Psoas muscle (tissue), 8 donors: ENCODE measurements around the gene AGAP4. TPM values are rescaled to one million over a fixed set of nuclear protein-coding genes. Genes with fewer than 3 reads are reported as not detected.
"Not testable (repeated sequence)": the region's sequence is repeated elsewhere in the genome, so short reads cannot be mapped to it uniquely, and the experiment has no call there.

Experiments
- ATAC-seq, 4 donors: fragments of 200-7000 bp; cut with Tn5 transposase; one replicate each; pipeline ENCODE4 v1.9.1; 2020; ENCODE audit warnings: moderate library complexity in 3 of 4, mild to moderate bottlenecking in 2 of 4
- DNase-seq, 2 donors: peaks; one replicate each; pipeline ENCODE4 v3.0.0-alpha.2; 2020
- H3K27ac ChIP-seq: fragments of 200-600 bp; one replicate; pipeline ENCODE4 v1.8.0; 2022
- H3K27me3 ChIP-seq, 3 donors: fragments of 200-600 bp in 1 of 3; one replicate each; pipeline versions ENCODE4 v1.6.1 to v1.8.0; 2013 to 2022; ENCODE audit warnings: low read length in 2 of 3, mild to moderate bottlenecking in 2 of 3, moderate library complexity in 1 of 3; ENCODE audit not compliant: insufficient read depth in 3 of 3
- H3K36me3 ChIP-seq, 2 donors: fragments of 200-600 bp in 1 of 2; one replicate each; pipeline versions ENCODE4 v1.6.1 to v1.8.0; 2013 to 2022; ENCODE audit warnings: low read depth in 1 of 2, mild to moderate bottlenecking in 1 of 2, moderate library complexity in 1 of 2; ENCODE audit not compliant: insufficient read depth in 1 of 2
- H3K4me1 ChIP-seq: fragments of 200-600 bp; one replicate; pipeline ENCODE4 v1.8.0; 2022
- H3K4me3 ChIP-seq: fragments of 200-600 bp; one replicate; pipeline ENCODE4 v1.8.0; 2022; ENCODE audit warnings: mild to moderate bottlenecking
- H3K9me3 ChIP-seq: fragments of 200-600 bp; one replicate; pipeline ENCODE4 v1.8.0; 2022
- WGBS, 3 donors: extraction: QIAGEN DNeasy Blood & Tissue Kit; methylation state at CpG; one replicate each; pipeline versions ENCODE4 v1.1.6 to v1.1.7; 2013; 5-methylcytosine and 5-hydroxymethylcytosine counted together
- intact Hi-C, 2 donors: fragments of 100-400 bp; cut with DNase I; formaldehyde crosslinking; loops; one replicate each; pipeline versions ENCODE4 v1.11.0 to v1.14.2; 2022
- polyA plus RNA-seq, 3 donors: library from polyadenylated mRNA; stranded (reverse); fragments of 200-250 nt; gene quantifications; one replicate each; pipeline ENCODE4 v1.2.3, GENCODE V29; 2013
- total RNA-seq, 4 donors: library from RNA; stranded (reverse); fragmentation: NEBNext Ultra II Directional in 2 of 4; extraction: Animal tissue kit (Norgen Biotek cat#: 25700) in 2 of 4; gene quantifications; one replicate each; pipeline versions ENCODE4 v1.2.1 to v1.2.4, GENCODE V29; 2021 to 2023
- TF ChIP-seq, protein P1 (sequence below): fragments of 200-600 bp; IDR thresholded peaks from one replicate; pipeline ENCODE4 v1.8.0; 2022; ENCODE audit warnings: antibody characterized with exemption
- donor health status: healthy with polysubstance abuse.
- donor health status: DM: no; HTN: no; CAD: no; lungs with moderate emphysema.
- donor health status: Bipolar disorder and iron deficiency.
- donor health status: healthy.
- donor health status: DM: yes; HTN: yes; CAD: no.
- donor health status: DM: no; HTN: no; CAD: no.
- donor health status: DM: no; HTN: no; CAD: no.
- donor health status: DM: yes; HTN: yes; CAD: no.

The AGAP4 gene
- total and polyA plus RNA-seq, 7 donors: 2.0 to 7.0 (median 4.6) TPM

GRCh38 chr10:45809837-45810236 lies 37.5 kb downstream of the AGAP4 start:
- Histone ChIP-seq H3K9me3 (no peaks in the 10 kb centered on the region), H3K27me3 (no peaks in the 10 kb centered on the region), H3K4me3 (no peak overlapping the region), H3K4me1 (no peaks in the 10 kb centered on the region), H3K27ac (no peak overlapping the region), H3K36me3 (no peaks in the 10 kb centered on the region)
- DNase-seq (no peak), ATAC-seq (no peak)
- intact Hi-C loops: no loop called here
- TF ChIP-seq, protein P1, sequence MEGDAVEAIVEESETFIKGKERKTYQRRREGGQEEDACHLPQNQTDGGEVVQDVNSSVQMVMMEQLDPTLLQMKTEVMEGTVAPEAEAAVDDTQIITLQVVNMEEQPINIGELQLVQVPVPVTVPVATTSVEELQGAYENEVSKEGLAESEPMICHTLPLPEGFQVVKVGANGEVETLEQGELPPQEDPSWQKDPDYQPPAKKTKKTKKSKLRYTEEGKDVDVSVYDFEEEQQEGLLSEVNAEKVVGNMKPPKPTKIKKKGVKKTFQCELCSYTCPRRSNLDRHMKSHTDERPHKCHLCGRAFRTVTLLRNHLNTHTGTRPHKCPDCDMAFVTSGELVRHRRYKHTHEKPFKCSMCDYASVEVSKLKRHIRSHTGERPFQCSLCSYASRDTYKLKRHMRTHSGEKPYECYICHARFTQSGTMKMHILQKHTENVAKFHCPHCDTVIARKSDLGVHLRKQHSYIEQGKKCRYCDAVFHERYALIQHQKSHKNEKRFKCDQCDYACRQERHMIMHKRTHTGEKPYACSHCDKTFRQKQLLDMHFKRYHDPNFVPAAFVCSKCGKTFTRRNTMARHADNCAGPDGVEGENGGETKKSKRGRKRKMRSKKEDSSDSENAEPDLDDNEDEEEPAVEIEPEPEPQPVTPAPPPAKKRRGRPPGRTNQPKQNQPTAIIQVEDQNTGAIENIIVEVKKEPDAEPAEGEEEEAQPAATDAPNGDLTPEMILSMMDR: no peak
- WGBS, 3 donors: 41 to 63% (median 51%) methylated on average over 4 of the region's 4 CpGs

DNA sequence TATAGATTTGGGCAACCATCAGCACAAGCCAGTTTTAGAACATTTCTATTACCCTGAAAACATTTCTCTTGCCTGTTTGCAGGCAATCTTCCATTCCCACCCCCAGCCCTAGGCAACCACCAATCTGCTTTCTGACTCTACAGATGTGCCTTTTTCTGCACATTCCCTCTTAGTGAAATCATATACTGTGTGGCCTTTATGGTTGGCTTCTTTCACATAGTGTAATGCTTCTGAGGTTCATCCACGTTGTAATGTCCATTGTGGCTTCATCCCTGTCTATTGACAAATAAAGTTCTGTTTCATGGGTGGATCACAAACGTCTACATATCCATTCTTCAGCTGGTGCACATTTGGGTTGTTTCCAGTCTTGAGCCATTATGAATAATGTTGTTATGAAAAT lies 42.3 kb downstream of the AGAP4 start:
- 31 to 52% (median 32%) methylated on average over 2 of the region's 2 CpGs for WGBS, 3 donors

DNA sequence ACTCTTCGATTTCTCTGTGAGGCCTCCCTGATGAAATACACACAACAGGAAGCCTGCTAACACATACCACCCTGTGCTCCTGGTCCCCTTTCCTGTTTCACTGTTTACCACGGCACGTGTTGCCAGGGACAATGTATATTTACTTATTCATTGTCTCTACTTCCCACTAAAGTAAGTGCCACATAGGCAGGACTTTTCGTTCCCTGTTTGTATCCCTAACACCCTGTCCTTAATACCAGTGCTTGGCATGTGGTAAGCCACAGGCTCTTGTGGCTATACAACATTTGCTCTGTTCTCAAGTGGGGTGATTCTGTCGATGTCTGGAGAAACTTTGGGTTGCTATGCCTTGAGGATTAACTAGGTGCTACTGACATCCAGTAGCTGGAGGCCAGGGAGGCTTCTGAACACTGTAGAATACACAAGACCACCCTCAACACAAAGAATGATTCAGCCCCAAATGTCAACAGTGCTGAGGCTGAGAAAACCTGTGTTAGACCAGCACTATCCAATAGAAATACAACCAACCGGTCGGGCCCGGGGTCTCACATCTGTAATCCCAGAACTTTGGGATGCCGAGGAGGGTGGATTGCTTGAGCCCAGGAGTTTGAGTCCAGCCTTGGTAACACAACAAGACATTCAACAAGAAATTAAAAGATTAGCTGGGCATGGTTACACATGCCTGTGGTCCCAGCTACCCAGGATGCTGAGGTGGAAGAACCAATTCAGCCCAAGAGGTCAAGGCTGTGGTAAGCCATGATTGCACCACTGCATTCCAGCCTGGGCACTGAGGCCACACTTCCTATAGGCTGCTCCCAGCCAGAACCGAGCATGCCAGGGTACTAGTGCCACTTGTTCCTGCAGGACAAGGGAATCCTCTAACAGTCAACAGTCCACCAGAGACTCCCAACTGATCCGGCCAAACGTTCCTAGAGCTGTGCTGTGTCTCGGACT lies 44.0 kb downstream of the AGAP4 start:
- H3K4me3 ChIP-seq, H3K27ac ChIP-seq, H3K9me3 ChIP-seq, H3K36me3 ChIP-seq, DNase-seq, intact Hi-C loops, H3K4me1 ChIP-seq, H3K27me3 ChIP-seq, ATAC-seq: not testable (repeated sequence)
- 62 to 72% (median 71%) methylated on average over 13 of the region's 13 CpGs for WGBS, 3 donors

More for the DNA sequence above, 42.3 kb downstream of the AGAP4 start:
- H3K4me3 ChIP-seq, H3K36me3 ChIP-seq, H3K9me3 ChIP-seq, H3K4me1 ChIP-seq, ATAC-seq, H3K27me3 ChIP-seq, DNase-seq, H3K27ac ChIP-seq, intact Hi-C loops: not testable (repeated sequence)

GRCh38 chr10:45794761-45795160 lies 52.5 kb downstream of the AGAP4 start:
- H3K4me3 ChIP-seq, H3K4me1 ChIP-seq, H3K27me3 ChIP-seq, H3K9me3 ChIP-seq, ATAC-seq, DNase-seq, H3K27ac ChIP-seq, intact Hi-C loops: not testable (repeated sequence)
- WGBS, 3 donors: 46 to 79% (median 53%) methylated on average over 2 of the region's 2 CpGs
- H3K36me3 ChIP-seq: peaks cover 0 to 35% of the 10 kb centered on the region in 2 donors

DNA sequence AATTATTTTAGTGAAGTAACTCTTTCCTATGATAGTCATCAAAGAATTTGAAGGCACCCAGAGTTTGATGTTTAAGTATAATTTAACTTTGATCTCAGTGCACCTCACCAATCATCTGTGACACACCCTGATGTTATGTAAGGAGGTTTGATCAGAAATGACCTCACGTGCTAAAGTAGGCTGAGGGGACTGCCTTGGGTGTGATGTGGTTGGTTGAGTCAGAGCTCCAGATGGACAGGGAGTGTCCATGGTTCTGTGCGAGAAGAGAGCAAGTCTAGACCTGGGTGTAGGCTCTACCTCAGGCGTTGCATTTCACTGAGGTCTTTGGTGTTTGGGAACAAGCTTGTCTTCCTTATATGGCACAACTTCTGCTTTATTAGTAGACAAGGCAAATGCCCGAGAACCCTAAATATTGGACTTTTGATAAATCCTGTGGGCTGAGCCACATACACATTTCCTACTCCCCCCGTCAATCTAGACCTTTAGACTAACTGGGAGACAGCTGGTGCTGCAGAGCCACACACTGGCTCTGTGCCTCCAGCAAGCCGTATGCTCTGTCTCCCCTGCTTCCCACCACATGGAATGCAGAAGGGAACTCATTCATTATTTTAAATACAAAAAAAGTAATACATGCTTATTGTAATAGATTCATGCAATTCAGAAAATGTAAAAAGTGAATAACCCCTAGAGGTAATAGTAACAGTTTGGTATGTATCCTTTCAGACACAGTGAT lies 56.4 kb downstream of the AGAP4 start:
- DNase-seq, intact Hi-C loops, H3K9me3 ChIP-seq, ATAC-seq, H3K27ac ChIP-seq, H3K27me3 ChIP-seq, H3K4me1 ChIP-seq, H3K4me3 ChIP-seq: not testable (repeated sequence)
- 86 to 90% (median 88%) methylated on average over 4 to 6 of the region's 6 CpGs for WGBS, 3 donors
- peaks cover 0 to 63% of the 10 kb centered on the region in 2 donors for H3K36me3 ChIP-seq

DNA sequence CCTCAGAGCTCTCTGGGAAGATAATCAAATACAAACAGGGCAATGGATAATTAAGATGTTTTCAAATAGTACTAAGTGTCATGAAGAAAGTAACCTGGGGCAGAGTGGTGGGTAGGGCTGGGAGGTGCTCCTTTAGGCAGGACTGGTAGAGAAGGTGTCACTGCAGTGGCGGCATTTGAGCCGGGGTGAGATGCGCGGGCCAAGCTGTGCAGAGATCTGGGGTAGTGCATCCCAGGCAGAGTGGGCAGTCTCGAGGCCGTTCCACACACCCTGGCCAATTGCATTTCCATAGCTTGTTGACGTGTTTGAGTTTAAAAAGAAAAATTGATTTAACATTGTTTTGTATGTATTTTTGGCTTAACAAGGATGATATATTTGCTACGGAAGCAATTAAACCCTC lies 57.3 kb downstream of the AGAP4 start:
- peaks cover 0 to 70% of the 10 kb centered on the region in 2 donors for H3K36me3 ChIP-seq
- H3K27me3 ChIP-seq, H3K27ac ChIP-seq, DNase-seq, intact Hi-C loops, H3K4me3 ChIP-seq, ATAC-seq, H3K4me1 ChIP-seq, H3K9me3 ChIP-seq: not testable (repeated sequence)
- 94 to 99% (median 95%) methylated on average over 8 of the region's 8 CpGs for WGBS, 3 donors

- 59 to 77% (median 61%) methylated on average over 1 to 2 of the region's 5 CpGs for WGBS, 3 donors
- intact Hi-C loops, ATAC-seq, H3K27me3 ChIP-seq, H3K27ac ChIP-seq, H3K4me3 ChIP-seq, H3K4me1 ChIP-seq, DNase-seq, H3K9me3 ChIP-seq: not testable (repeated sequence)
- peaks cover 0 to 65% of the 10 kb centered on the region in 2 donors for H3K36me3 ChIP-seq
Measured at GRCh38 chr10:45787212-45787741, 60.0 kb downstream of the AGAP4 start.

- H3K27me3 ChIP-seq, H3K9me3 ChIP-seq, H3K4me3 ChIP-seq, DNase-seq, H3K27ac ChIP-seq, ATAC-seq, H3K4me1 ChIP-seq, intact Hi-C loops: not testable (repeated sequence)
- WGBS, 3 donors: 42 to 93% (median 52%) methylated on average over 1 of the region's 1 CpG
- H3K36me3 ChIP-seq: peaks cover 0 to 56% of the 10 kb centered on the region in 2 donors
Measured at GRCh38 chr10:45786217-45786616, 61.1 kb downstream of the AGAP4 start.
